HL-60 (cell line): ENCODE data around the gene SPHK1.

Experiments used
- DNase-seq, 2 experiments: peaks; one replicate each; pipeline ENCODE4 v3.0.0-alpha.2; 2010 to 2020; ENCODE audit warnings: low read depth in 1 of 2, low spot score in 1 of 2
- H3K27ac ChIP-seq: fragments of 250-450 bp; sonication (Bioruptor Pico); replicated peaks from 2 replicates; pipeline ENCODE4 v1.5.1; 2020; ENCODE audit warnings: mild to moderate bottlenecking, moderate library complexity
- H3K27me3 ChIP-seq: fragments of 250-450 bp; sonication (Bioruptor Pico); 2 replicates; pipeline ENCODE4 v1.5.1; 2021; ENCODE audit warnings: mild to moderate bottlenecking, moderate library complexity; ENCODE audit not compliant: insufficient read depth, poor library complexity, severe bottlenecking
- H3K4me3 ChIP-seq: replicated peaks from 2 replicates; pipeline ENCODE4 v1.5.1; 2011; ENCODE audit warnings: mild to moderate bottlenecking, control low read depth, low read length; ENCODE audit not compliant: insufficient read depth
- CTCF ChIP-seq: IDR thresholded peaks from one replicate; pipeline ENCODE4 v1.5.1; 2011; ENCODE audit warnings: low read length, control low read depth, inconsistent platforms; ENCODE audit not compliant: insufficient read depth
- GABPA ChIP-seq: IDR thresholded peaks from 2 replicates; pipeline ENCODE4 v1.6.1; 2012; ENCODE audit warnings: low read depth
- POLR2AphosphoS5 ChIP-seq: IDR thresholded peaks from 2 replicates; pipeline ENCODE4 v1.6.1; 2012; ENCODE audit warnings: low read depth
- REST ChIP-seq: IDR thresholded peaks from 2 replicates; pipeline ENCODE4 v1.6.1; 2012; ENCODE audit warnings: low read depth; ENCODE audit not compliant: insufficient replicate concordance
- SPI1 ChIP-seq: IDR thresholded peaks from 2 replicates; pipeline ENCODE4 v1.6.1; 2012; ENCODE audit warnings: low read depth, mild to moderate bottlenecking, borderline replicate concordance

SPHK1 gene

GRCh38 chr17:76381633-76382350 is 2.6 kb upstream of the SPHK1 start:
- peaks cover 7% of the 10 kb centered on the region for H3K27me3 ChIP-seq
- peak overlapping the region; percentile 58 for H3K4me3 ChIP-seq
- DNase-seq: peak; percentile 76 to 85
- H3K27ac ChIP-seq: peak overlapping the region; percentile 46
- TF ChIP-seq POLR2AphosphoS5 (no peak), SPI1 (no peak), CTCF (no peak), REST (no peak), GABPA (no peak)

- Histone ChIP-seq H3K4me3 (peak overlapping the region; percentile 58), H3K27ac (peak overlapping the region; percentile 46), H3K27me3 (peaks cover 7% of the 10 kb centered on the region)
- peak in 1 of 2 experiments; percentile 8 for DNase-seq
- TF ChIP-seq REST: no peak
- TF ChIP-seq POLR2AphosphoS5: no peak
- no peak for TF ChIP-seq CTCF
- TF ChIP-seq GABPA: no peak
- TF ChIP-seq SPI1: no peak
Measured at GRCh38 chr17:76382351-76382802, 2.0 kb upstream of the SPHK1 start.

GRCh38 chr17:76382803-76383545 is 1.4 kb upstream of the SPHK1 start:
- Histone ChIP-seq H3K27me3 (peaks cover 7% of the 10 kb centered on the region), H3K4me3 (peak overlapping the region; percentile 58), H3K27ac (peak overlapping the region; percentile 46)
- TF ChIP-seq REST: no peak
- no peak for TF ChIP-seq POLR2AphosphoS5
- no peak for TF ChIP-seq SPI1
- peak in 1 of 2 experiments; percentile 61 for DNase-seq
